Body of pancreas (tissue), 4 donors: Measurements from ENCODE around the gene C5AR1. TPM values are rescaled to one million over a fixed set of nuclear protein-coding genes. Genes with fewer than 3 reads are reported as not detected.

Experiments used
- ATAC-seq: fragments of 150-250 bp; one replicate; pipeline ENCODE4 v1.9.1; 2016
- DNase-seq, 4 donors: peaks; one replicate each; pipeline ENCODE4 v3.0.0-alpha.2; 2019
- H3K27ac ChIP-seq, 4 donors: fragments of 200-600 bp; sonication (generic); 1 replicate in 3 of 4; 2 replicates in 1 of 4; pipeline versions ENCODE4 v1.5.1 to v1.6.1; 2016 to 2019; ENCODE audit warnings: mild to moderate bottlenecking in 1 of 4, mixed read lengths in 1 of 4, moderate library complexity in 1 of 4
- H3K27me3 ChIP-seq, 2 donors: fragments of 200-600 bp; sonication (generic); one replicate each; pipeline ENCODE4 v1.6.0; 2016; ENCODE audit warnings: mild to moderate bottlenecking in 1 of 2
- H3K36me3 ChIP-seq, 2 donors: fragments of 200-600 bp; sonication (generic); replicated peaks in 1 of 2; 2 replicates each; pipeline ENCODE4 v1.5.1; 2016; ENCODE audit warnings: low read depth in 2 of 2; ENCODE audit not compliant: insufficient read depth in 1 of 2
- H3K4me1 ChIP-seq: fragments of 200-600 bp; sonication (generic); one replicate; pipeline ENCODE4 v1.6.0; 2016
- H3K4me3 ChIP-seq, 2 donors: fragments of 200-600 bp; sonication (generic); 1 replicate in 1 of 2; 2 replicates in 1 of 2; pipeline ENCODE4 v1.5.1; 2016 to 2019
- H3K9me3 ChIP-seq, 3 donors: fragments of 200-600 bp; sonication (generic); 1 replicate in 2 of 3; 2 replicates in 1 of 3; pipeline ENCODE4 v1.5.1; 2016
- CTCF ChIP-seq, 7 experiments: fragments of 450-650 bp in 4 of 7; fragments of 200-600 bp in 3 of 7; sonication (generic) in 3 of 7; IDR thresholded peaks; one replicate each; pipeline ENCODE4 v1.5.1; 2016 to 2019; ENCODE audit warnings: antibody characterized with exemption in 7 of 7
- POLR2A ChIP-seq, 3 donors: fragments of 450-650 bp; IDR thresholded peaks; one replicate each; pipeline ENCODE4 v1.6.1; 2016; ENCODE audit warnings: antibody characterized with exemption in 3 of 3, mild to moderate bottlenecking in 2 of 3
- WGBS, 2 donors: methylation state at CpG; one replicate each; pipeline ENCODE4 v1.1.5; 2017; 5-methylcytosine and 5-hydroxymethylcytosine counted together
- intact Hi-C: fragments of 100-400 bp; cut with DNase I; formaldehyde crosslinking; loops from one replicate; pipeline ENCODE4 v1.15.1; 2023
- total RNA-seq, 2 donors: library from RNA; depleted of rRNA; stranded (reverse); fragments of >200 nt; gene quantifications; one replicate each; pipeline ENCODE4 v1.1.0, GENCODE V29; 2016

Gene C5AR1
- total RNA-seq, 2 donors from 2014 or later, result 2.6 to 5.4 TPM

GRCh38 chr19:47305309-47305751 lies 4.3 kb upstream of the C5AR1 start:
- Histone ChIP-seq H3K4me1 (peaks cover 13% of the 10 kb centered on the region), H3K27ac (peak overlapping the region in 2 of 4 donors; percentile 30 to 64), H3K27me3 (no peaks in the 10 kb centered on the region), H3K4me3 (no peak overlapping the region), H3K36me3 (no peaks in the 10 kb centered on the region), H3K9me3 (no peaks in the 10 kb centered on the region)
- ATAC-seq (peak; percentile 98), DNase-seq (peak; percentile 76 to 90 (median 87))
- intact Hi-C loops, result no loop called here
- TF ChIP-seq CTCF (IDR thresholded peaks at IDR 0.05), result peak; percentile 72 to 97 (median 84)
- TF ChIP-seq POLR2A (IDR thresholded peaks at IDR 0.05), result no peak
- WGBS, 2 donors, result 2 to 3% methylated on average over 14 of the region's 14 CpGs

- no peak for ATAC-seq
- no peaks in the 10 kb centered on the region for H3K36me3 ChIP-seq
- intact Hi-C loops, result no loop called here
- WGBS, 2 donors, result 83 to 93% methylated on average over 3 of the region's 3 CpGs
- H3K4me3 ChIP-seq, result no peak overlapping the region
- no peak overlapping the region for H3K27ac ChIP-seq
- TF ChIP-seq CTCF (IDR thresholded peaks at IDR 0.05), result no peak
- no peak for TF ChIP-seq POLR2A (IDR thresholded peaks at IDR 0.05)
- DNase-seq, result no peak
- H3K27me3 ChIP-seq, result no peaks in the 10 kb centered on the region
- H3K4me1 ChIP-seq, result peaks cover 13% of the 10 kb centered on the region
- no peaks in the 10 kb centered on the region for H3K9me3 ChIP-seq
Measured at GRCh38 chr19:47306303-47306702, 3.4 kb upstream of the C5AR1 start.

GRCh38 chr19:47309038-47309437 lies 623 bp upstream of the C5AR1 start:
- TF ChIP-seq POLR2A (IDR thresholded peaks at IDR 0.05) (no peak), CTCF (IDR thresholded peaks at IDR 0.05) (no peak)
- Histone ChIP-seq H3K4me1 (peaks cover 13% of the 10 kb centered on the region), H3K27ac (no peak overlapping the region), H3K4me3 (no peak overlapping the region), H3K27me3 (no peaks in the 10 kb centered on the region), H3K9me3 (no peaks in the 10 kb centered on the region), H3K36me3 (no peaks in the 10 kb centered on the region)
- 63 to 74% methylated on average over 7 to 8 of the region's 8 CpGs for WGBS, 2 donors
- DNase-seq (no peak), ATAC-seq (no peak)
- intact Hi-C loops, result no loop called here

- intact Hi-C loops, result no loop called here
- Histone ChIP-seq H3K27ac (peak overlapping the region in 1 of 4 donors; percentile 50), H3K36me3 (no peaks in the 10 kb centered on the region), H3K4me1 (peaks cover 10% of the 10 kb centered on the region), H3K9me3 (no peaks in the 10 kb centered on the region), H3K27me3 (no peaks in the 10 kb centered on the region), H3K4me3 (no peak overlapping the region)
- TF ChIP-seq POLR2A (IDR thresholded peaks at IDR 0.05), result no peak
- no peak for TF ChIP-seq CTCF (IDR thresholded peaks at IDR 0.05)
- no peak for DNase-seq
- 68 to 86% methylated on average over 2 of the region's 2 CpGs for WGBS, 2 donors
- no peak for ATAC-seq
Measured at GRCh38 chr19:47310323-47310722, 662 bp downstream of the C5AR1 start.

GRCh38 chr19:47310819-47311218 lies 1.2 kb downstream of the C5AR1 start:
- peak in 2 of 3 donors; percentile 5 to 37 for TF ChIP-seq POLR2A (IDR thresholded peaks at IDR 0.05)
- no peak for TF ChIP-seq CTCF (IDR thresholded peaks at IDR 0.05)
- intact Hi-C loops, result no loop called here
- ATAC-seq, result no peak
- Histone ChIP-seq H3K27me3 (no peaks in the 10 kb centered on the region), H3K36me3 (no peaks in the 10 kb centered on the region), H3K9me3 (no peaks in the 10 kb centered on the region), H3K4me1 (peaks cover 5% of the 10 kb centered on the region), H3K27ac (peak overlapping the region in 1 of 4 donors; percentile 50), H3K4me3 (no peak overlapping the region)
- DNase-seq, result peak in 3 of 4 donors; percentile 37 to 70 (median 38)
- 19 to 31% methylated on average over 5 of the region's 5 CpGs for whole genome bisulfite sequencing, 2 donors
